Activated T-helper 1 cell treated with Interleukin-2 at 50 U/mL for 16 hours (primary cell): Measurements from ENCODE around the gene EGFL7.

Source experiments
- DNase-seq: peaks from one replicate; pipeline ENCODE4 v3.0.0-alpha.2; 2020; ENCODE audit warnings: low read depth

Gene EGFL7

DNA sequence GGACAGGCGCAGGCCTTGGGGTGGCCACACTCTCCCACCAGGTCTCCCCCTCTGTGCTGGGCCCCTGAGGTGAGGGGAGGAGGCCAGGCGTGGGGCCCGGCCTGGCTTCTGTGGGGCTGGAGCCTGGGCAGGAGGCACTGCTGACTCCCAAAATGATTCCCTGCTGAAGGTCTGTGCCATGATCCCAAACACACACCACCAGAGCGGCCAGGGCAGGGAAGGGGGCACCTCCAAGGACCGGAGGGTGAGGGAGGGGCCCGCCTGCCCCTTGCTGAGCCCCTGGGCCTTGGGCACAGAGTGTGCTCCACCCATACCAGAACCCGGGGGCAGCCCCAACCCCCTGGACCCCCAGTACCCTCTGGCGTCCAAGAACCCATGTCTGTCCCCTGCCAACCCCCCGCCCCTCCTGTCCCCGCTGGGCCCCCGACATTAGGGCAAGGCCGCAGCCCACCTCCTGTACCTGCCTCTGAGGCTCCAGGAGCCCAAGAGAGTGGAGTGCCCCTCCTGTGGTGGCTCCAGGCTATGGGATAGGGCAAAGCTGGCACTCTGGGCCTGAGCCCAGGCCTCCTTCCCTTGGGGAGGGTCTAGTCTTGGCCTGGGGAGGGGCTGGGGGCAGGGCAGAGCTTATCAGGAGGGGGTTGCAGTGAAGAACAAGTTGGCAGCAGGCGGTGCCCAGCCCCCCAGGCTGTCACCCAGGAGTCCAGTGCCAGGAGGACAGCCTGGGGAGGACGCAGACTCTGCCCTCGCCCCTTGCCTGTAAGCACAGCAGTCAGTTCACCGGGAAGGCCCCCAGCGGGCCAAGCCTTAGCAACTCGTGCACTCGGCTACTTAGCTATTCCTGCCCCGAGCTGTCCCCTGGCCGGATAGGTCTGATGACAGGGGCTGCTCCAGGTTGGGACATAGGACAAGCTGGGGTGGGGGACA lies 2.6 kb upstream of the EGFL7 start:
- DNase-seq, result no peak

DNA sequence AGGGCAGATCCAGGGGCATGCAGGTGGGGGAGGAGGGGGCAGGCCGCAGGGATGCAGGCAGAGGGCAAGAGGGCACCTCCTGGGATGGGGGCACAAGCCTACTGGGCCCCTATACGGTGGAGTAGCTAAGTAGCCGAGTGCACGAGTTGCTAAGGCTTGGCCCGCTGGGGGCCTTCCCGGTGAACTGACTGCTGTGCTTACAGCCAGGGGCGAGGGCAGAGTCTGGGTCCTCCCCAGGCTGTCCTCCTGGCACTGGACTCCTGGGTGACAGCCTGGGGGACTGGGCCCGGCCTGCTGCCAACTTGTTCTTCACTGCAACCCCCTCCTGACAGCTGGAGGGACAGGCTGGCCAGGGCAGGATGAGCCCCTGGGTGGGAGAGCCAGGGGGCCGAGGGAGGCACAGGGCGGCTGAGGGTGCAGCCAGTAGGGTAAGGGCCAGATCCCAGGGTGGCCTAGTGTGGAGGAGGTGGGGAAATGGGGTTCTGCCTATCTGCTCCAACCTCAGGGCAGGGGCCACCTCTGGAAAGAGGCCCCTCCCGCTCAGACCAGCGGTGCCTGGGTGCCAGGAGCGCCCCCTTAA lies 1.7 kb upstream of the EGFL7 start:
- no peak for DNase-seq

DNA sequence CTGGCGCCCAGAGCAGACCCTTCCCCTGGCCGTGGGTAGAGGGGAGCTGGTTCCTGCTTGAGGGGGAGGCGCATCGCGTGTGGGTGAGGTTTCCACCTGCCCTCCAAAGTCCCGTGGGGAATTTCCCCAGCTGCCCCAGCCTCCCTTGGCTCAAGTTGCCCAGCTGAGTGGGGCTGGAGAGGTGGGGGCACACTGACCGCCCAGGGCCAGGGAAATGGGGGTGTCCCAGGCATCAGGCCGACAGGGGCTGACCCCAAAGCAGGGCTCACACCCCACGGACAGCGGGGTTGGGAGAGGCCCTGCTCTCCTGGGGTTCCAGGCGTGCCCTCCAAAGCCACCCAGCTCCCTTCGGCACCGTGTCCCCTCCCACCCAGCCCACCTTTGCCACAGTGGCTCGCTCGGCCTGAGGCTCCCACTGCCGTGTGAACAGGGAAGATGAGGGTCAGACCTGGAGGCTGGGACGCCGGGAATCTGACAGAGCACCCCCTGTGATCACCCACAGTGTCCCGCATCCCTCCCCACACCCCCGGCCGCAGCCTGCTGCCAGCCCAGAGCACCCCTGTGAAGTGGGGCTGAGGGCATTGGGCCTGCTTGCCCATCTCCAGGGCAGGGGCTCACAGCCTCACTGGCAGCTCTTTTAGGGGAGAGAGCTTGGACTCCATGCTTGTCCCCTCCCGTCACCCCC lies 933 bp upstream of the EGFL7 start:
- DNase-seq, result no peak

DNA sequence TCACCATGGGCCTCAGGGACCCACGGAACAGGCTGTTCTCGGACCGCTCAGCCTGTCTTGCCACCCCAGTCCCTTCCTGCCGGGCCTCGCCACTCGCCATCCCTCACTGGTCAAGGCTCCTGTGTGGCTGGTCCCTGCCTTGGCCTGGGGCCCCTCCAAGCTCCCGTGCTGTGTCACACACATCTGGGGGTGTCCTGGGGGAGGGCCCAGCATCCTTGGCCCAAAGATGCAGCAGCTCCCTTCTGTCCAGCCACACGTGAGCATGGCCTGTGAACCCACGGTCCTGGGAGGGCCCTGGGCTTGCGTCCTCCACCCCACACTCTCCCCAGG lies 425 bp upstream of the EGFL7 start:
- no peak for DNase-seq

DNA sequence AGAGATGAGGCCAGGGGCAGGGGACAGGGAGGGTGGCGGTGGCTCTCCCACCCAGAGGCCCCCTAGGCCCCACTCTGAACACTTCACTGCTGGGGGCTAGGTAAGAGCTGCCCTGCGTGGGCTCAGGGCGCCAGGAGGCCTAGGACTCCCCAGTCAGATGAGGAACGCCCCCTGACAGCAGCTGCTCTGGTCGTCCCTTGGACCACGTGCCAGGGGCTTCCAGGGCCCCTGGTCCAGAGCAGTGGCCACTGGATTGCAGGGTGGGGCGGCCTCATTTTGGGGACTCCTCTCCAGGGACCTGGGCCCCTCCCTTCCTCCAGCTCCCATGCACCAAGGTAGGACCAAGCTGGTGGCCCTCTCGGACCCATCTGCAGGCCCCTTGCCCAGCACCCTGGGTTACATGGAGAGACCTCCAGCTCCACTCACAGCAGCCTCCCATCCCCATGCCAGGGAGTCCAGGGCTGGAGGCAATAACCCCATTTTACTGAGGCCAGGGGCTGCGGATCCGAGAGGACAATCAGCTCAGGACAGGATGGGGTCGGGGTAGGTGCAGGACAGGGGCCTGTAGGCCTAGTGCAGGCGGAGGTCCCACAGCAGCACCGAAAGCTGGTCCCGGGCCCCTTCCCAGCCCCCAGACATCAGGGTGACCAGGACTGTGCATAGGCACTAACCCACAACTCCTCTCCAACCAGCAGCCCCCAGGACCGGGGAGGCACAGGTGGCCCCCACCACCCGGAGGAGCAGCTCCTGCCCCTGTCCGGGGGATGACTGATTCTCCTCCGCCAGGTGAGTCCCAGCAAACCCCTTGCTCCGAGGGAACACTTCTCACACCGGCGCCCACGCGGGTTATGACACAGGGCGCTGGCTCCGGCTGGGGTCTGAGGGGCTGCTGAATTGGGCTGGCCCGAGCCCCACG lies 1.5 kb downstream of the EGFL7 start:
- no peak for DNase-seq

DNA sequence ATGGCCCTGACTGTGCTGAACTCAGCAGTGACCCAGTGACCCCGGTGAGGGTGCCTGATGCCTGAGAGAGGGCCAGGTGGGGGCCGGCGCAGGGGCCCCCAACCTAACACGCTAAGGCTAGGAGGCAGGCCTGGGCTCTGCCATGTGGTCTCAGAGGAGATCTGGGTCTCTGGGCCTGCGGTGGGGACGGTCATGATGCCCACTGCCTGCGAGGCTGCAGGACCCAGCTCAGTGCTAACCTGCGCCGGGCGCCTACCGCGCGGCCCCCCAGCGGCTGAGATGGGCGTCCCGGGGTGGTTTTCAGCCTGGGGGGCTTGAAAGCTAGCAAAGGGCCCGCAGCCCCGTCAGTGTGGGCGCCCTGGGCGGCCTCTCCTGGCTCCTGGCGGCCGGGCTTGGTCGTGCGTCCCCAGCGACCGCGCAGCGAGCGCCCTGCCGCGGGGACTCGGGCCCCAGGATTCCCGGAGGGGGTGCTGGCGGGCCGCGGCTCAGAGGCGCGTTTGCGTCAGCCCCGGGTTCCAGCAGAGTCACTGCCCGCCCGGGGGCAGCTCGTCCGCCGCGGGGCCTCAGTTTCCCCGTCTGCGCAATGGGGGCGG lies 2.5 kb downstream of the EGFL7 start:
- DNase-seq, result no peak

DNA sequence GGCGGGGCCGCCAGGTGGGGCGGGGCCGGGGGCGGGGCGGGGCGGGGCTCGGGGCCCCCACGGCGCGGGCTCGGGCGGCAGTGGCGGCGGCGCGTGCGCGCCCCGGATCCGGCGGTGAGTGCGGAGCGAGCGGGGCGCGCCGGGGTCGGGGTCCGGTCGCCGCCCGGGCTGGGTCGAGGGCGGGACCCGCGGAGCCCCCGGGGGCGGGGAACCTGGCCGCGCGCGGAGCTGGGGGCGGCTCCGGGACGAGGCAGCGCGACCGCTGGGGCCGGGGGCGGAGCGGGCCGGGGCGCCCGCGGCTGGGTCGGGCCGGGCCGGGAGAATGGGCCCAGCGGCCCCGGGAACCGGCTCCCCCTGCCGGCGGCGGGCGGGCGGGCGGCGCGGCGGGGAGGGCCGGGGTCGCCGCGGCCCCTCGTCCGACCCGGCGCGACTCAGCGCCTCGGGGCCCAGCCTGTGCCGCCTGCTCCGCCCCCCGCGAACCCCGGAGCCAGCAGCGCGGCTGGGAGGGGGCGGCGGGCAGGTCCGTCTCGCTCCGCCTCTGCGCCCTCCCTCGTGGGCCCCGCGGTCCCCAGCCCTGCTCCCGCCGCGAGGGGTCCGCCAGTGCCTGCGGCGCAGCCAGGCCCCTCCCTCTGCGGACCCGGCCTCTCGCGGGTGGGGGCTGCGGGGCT lies 3.1 kb downstream of the EGFL7 start:
- DNase-seq, result no peak

DNA sequence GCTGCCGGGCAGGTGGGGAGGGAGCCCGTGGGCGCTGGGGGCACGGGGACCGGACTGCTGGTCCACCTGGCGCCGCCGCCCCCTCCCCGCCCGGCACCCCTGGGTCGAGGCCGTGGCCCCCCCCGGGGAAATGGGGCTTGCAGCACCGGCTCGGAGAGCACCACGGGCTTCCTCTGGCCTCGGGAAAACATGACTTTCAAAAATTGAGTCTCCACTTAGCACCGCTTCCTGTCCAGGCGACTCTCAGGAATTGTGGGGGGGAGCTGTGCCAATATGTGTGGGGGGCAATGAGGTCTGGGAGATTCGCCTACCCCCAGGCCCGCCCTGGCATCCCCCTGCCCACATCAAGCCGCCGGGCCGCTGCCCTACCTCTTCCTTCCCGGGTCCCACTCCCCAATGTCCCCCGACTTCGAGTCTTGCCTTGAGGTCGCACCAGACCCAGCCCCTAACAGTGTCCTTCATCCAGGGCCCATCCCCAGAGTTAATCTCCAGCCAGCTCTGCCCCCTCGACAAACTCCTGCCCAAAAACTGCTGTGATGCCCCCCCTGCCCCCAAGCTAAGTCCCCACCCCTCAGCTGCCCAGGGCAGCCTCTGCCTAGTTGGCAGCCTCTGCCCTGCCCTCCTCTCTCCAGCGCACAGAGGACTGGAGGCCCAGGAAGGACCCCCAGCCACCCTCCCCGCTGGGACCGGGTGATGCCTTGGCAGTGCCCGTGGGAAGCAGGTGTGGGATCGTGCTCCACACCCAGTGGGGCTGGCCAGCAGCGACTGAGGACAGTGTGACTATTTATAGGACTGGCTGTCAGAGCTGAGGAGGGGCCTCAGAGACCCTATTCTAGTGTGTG lies 3.9 kb downstream of the EGFL7 start:
- no peak for DNase-seq

DNA sequence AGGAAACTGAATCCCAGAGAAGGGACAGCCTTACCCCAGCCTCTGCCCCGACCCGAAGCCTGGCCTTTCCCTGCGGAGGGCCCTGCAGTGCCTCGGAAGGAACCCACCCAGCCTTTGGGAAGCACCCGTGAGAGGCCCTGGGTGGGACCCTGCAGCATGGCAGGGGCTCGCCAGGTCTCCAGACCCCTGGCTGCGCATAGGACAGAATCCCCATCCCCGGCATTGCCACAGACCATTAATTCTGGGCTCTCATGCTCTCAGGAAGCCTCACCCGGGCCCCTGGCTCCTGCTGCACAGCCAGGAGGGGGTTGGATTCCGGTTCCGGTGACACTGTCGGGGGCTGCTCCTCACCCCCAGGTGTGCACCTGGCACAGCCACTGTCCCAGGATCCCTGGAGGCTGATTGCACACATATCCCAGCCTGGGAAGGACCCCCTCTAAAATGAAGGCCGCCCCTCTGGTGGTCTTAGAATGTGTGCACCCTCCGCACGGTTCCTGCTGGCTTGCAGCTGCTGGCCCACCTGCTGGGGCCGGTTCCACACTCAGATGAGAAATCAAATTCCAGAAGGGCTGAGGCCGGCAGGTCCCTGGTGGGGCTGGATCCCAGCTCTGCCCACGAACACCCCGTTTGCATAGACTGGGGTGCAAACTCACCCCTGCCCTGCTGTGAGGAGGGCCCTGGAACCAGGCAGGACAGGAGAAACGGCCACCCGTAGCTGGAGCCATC lies 4.7 kb downstream of the EGFL7 start:
- no peak for DNase-seq

DNA sequence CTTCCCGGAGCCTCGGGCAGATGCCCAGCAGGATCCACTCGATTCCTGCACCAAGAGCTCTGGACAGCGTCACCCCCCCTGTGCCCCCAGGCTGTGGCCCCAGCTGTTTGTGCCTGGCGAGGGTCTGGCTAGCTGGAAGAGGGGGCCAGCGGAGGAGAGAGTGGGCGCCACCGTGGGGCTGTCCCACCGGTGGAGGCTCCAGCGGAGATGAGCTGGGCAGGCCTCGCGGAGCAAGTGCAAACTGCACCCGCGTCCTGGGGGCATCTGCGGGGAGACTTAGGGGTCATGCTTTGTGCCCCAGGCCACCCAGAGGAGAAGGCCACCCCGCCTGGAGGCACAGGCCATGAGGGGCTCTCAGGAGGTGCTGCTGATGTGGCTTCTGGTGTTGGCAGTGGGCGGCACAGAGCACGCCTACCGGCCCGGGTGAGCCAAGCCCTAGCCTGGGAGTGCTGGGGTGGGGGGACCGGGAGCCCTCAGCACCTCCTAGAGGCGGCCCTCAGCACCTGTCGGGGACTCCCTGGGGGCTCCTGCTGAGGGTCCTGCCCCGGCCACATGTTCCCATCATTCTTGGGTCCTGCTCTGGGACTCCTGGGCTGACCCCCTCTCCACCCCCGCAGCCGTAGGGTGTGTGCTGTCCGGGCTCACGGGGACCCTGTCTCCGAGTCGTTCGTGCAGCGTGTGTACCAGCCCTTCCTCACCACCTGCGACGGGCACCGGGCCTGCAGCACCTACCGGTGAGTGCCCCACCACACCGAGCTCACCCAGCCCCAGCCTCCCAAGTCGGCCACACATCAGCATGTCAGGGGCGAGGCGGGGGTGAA lies 5.4 kb downstream of the EGFL7 start:
- no peak for DNase-seq

DNA sequence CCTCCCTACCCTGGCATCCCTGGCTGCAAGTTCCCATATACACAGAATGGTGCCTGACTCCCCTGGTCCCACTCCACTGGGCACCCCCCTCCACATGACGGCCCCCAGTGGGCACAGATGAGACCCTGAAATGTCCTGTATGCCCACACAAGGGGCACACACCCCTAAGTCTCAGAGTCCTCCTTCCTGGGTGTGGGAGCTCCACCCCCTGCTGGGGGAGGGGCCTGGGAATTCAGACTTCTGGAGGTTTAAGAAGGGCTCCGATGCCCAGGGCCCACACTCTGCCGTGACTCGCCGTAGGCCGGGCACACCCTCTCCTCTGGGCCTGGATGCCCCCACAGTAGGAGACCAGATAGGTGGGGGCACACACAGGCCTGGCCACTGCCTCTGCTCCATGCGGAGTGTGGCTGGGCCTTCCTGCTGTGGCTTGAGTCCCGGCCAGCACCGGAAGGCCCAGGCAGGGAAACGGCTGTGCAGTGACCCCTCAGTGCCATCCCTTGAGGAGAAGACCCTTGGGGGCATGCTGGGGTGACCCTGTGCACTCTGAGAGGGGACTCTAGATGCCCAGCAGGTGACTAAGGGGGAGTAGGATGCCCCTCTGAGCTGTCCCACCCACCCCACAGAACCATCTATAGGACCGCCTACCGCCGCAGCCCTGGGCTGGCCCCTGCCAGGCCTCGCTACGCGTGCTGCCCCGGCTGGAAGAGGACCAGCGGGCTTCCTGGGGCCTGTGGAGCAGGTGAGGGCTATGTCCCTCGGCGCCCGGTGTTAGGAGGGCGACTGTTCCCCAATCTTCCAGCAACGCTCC lies 6.5 kb downstream of the EGFL7 start:
- no peak for DNase-seq

DNA sequence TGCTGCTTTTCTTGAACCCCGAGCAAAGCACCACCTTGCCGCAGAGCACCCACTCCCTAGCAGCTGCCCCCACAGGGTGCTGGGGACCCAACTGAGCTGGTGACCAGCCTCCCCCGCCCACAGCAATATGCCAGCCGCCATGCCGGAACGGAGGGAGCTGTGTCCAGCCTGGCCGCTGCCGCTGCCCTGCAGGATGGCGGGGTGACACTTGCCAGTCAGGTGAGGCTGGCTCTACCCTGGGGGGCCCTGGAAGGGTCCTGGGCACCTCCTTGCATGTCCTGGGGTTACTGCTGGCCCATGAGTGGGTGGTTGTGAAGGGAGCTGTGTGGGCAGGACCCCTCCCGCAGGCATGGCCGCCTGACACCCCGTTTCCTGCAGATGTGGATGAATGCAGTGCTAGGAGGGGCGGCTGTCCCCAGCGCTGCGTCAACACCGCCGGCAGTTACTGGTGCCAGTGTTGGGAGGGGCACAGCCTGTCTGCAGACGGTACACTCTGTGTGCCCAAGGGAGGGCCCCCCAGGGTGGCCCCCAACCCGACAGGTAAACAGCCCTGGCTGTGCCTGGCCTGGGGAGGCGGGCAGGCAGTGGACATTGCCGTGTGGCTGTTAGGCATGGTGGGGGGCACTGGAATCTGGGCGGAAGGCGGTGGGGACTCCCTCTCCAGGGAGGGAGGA lies 7.2 kb downstream of the EGFL7 start:
- DNase-seq, result no peak

DNA sequence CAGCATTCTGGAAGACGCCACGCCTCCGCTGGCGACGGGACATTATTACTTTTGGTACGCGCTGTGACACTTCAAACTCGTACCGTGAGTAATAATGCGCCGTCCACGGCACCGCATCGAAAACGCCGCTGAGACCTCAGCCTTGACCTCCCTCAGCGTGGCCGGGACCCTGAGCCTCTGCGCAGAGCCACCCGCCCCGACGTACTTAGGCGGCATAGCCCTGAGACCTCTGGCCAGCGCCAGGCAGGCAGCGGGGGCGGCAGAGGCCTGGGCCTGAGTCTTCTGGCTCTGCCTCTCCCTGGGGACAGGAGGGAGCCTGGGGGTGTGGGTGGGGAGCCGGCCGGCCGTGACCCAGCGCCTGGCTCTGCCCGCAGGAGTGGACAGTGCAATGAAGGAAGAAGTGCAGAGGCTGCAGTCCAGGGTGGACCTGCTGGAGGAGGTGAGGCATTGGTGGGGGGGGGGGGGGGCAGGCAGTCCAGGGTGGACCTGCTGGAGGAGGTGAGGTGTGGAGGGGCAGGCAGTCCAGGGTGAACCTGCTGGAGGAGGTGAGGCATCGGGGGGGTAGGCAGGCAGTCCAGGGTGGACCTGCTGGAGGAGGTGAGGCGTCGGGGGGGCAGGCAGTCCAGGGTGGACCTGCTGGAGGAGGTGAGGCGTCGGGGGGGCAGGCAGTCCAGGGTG lies 8.0 kb downstream of the EGFL7 start:
- DNase-seq, result no peak

DNA sequence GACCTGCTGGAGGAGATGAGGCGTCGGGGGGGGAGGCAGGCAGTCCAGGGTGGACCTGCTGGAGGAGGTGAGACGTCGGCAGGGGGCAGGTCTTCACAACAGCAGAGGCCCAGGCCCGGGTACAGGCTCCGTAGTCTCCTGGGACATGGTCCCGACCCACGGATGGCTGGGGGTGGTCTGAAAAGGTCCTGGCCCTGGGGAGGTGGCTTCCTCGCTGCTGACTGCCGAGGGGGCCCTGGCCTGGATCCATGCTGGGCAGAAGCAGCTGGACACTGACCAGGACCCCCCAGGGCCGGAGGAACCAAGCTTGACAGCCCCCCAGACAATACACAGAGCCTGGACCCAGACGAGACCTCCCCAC lies 8.5 kb downstream of the EGFL7 start:
- DNase-seq, result no peak

DNA sequence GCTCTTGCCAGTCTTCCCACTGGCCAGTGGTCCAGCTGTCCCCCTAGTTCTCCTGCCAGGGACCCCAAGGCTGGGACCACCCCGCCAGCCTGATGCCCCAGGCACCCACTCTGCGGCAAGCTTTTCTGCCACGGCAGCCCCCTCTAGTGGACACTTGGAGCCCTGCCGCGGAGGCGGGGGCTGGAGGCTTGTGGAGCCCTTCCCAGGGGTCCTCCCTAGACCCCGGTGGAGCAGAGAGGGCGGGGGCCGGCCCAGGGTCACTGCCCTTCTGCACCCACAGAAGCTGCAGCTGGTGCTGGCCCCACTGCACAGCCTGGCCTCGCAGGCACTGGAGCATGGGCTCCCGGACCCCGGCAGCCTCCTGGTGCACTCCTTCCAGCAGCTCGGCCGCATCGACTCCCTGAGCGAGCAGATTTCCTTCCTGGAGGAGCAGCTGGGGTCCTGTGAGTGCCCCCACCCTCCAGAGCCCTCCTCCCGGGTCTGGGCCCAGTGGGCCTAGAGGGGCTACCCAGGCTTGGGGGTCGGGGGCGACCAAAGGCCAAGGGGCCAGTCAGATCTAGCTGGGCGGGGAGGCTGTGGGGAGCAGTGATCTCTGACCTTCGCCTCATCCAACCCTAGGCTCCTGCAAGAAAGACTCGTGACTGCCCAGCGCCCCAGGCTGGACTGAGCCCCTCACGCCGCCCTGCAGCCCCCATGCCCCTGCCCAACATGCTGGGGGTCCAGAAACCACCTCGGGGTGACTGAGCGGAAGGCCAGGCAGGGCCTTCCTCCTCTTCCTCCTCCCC lies 9.1 kb downstream of the EGFL7 start:
- no peak for DNase-seq
